Sigmoid colon (tissue), 4 donors: ENCODE data around the gene GNAI3.

Experiments used
- EP300 ChIP-seq, 4 donors: sonication (generic); formaldehyde crosslinking; IDR thresholded peaks; one replicate each; pipeline ENCODE4 v1.6.1; 2017; ENCODE audit warnings: antibody characterized with exemption in 4 of 4
- POLR2A ChIP-seq, 2 donors: fragments of 450-650 bp; IDR thresholded peaks; one replicate each; pipeline ENCODE4 v1.6.1; 2016; ENCODE audit warnings: antibody characterized with exemption in 2 of 2, mild to moderate bottlenecking in 2 of 2, moderate library complexity in 2 of 2
- POLR2AphosphoS5 ChIP-seq, 4 donors: sonication (generic); formaldehyde crosslinking; IDR thresholded peaks; one replicate each; pipeline ENCODE4 v1.6.1; 2017; ENCODE audit warnings: antibody characterized with exemption in 4 of 4
- TF ChIP-seq, protein P1 (sequence below), 4 experiments: fragments of 450-650 bp in 3 of 4; fragments of 200-600 bp in 1 of 4; IDR thresholded peaks; one replicate each; pipeline ENCODE4 v1.5.1; 2016 to 2019; ENCODE audit warnings: antibody characterized with exemption in 4 of 4, mild to moderate bottlenecking in 3 of 4, moderate library complexity in 2 of 4

DNA sequence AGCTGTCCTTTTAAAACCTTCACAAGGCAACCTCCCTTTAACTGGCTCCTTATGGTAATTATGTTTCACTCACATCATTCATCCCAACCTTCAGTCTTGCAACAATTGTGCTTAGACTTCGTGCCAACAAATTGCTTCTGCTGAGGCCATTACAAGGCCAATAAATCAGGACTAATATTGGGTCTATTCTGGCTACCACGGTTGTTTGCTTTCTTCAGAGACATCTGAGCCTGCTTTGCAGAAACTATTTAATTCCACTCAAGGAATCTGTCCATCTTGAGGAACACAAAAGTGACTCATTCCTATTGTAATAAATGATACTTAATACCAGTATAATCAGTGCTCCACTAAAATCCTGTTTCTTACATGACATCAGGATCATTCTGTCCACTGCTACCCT is 104.9 kb downstream of the GNAI3 start:
- TF ChIP-seq, protein P1, sequence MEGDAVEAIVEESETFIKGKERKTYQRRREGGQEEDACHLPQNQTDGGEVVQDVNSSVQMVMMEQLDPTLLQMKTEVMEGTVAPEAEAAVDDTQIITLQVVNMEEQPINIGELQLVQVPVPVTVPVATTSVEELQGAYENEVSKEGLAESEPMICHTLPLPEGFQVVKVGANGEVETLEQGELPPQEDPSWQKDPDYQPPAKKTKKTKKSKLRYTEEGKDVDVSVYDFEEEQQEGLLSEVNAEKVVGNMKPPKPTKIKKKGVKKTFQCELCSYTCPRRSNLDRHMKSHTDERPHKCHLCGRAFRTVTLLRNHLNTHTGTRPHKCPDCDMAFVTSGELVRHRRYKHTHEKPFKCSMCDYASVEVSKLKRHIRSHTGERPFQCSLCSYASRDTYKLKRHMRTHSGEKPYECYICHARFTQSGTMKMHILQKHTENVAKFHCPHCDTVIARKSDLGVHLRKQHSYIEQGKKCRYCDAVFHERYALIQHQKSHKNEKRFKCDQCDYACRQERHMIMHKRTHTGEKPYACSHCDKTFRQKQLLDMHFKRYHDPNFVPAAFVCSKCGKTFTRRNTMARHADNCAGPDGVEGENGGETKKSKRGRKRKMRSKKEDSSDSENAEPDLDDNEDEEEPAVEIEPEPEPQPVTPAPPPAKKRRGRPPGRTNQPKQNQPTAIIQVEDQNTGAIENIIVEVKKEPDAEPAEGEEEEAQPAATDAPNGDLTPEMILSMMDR (IDR thresholded peaks at IDR 0.05) = no peak
- TF ChIP-seq POLR2A (IDR thresholded peaks at IDR 0.05) = no peak
- TF ChIP-seq POLR2AphosphoS5 (IDR thresholded peaks at IDR 0.05) = no peak
- no peak for TF ChIP-seq EP300 (IDR thresholded peaks at IDR 0.05)
